PFSK-1 (cell line): ENCODE results near the gene APBB1IP.

Experiments used
- FOXP2 ChIP-seq: optimal IDR thresholded peaks from 2 replicates; pipeline ENCODE3; 2011; ENCODE audit warnings: borderline replicate concordance, control low read depth, inconsistent platforms; ENCODE audit not compliant: insufficient read depth; ENCODE audit errors: extremely low read length, extremely low read depth
- POLR2AphosphoS5 ChIP-seq: IDR thresholded peaks from 2 replicates; pipeline ENCODE4 v1.6.1; 2012; ENCODE audit warnings: low read depth, mild to moderate bottlenecking, control low read depth, low read length, moderate library complexity
- REST ChIP-seq, 2 experiments: IDR thresholded peaks; 2 replicates each; pipeline versions ENCODE4 v1.6.1 to v1.8.0; 2011 to 2012; ENCODE audit warnings: low read depth in 2 of 2, low read length in 2 of 2, control low read depth in 1 of 2, inconsistent platforms in 1 of 2, mild to moderate bottlenecking in 1 of 2, moderate library complexity in 1 of 2; ENCODE audit not compliant: insufficient read depth in 1 of 2
- SIN3A ChIP-seq: IDR thresholded peaks from 2 replicates; pipeline ENCODE4 v1.6.1; 2012; ENCODE audit warnings: mild to moderate bottlenecking, low read length, moderate library complexity, borderline replicate concordance; ENCODE audit not compliant: insufficient read depth
- TAF1 ChIP-seq: IDR thresholded peaks from 2 replicates; pipeline ENCODE4 v1.6.1; 2012; ENCODE audit warnings: low read length, control low read depth, borderline replicate concordance; ENCODE audit not compliant: insufficient read depth

- no peak for TF ChIP-seq SIN3A
- TF ChIP-seq REST (IDR thresholded peaks at IDR 0.05; ENCODE audit: insufficient read depth in 1 of 2, low read depth in 2 of 2, low read length in 2 of 2), result no peak
- TF ChIP-seq POLR2AphosphoS5, result no peak
- TF ChIP-seq TAF1, result no peak
- TF ChIP-seq FOXP2, result no peak
These were observed 5.2 kb upstream of the APBB1IP start for GRCh38 chr10:26432938-26433337.
